PC-3 (cell line): ENCODE data around the gene DNAJC6. TPM values are rescaled to one million over a fixed set of nuclear protein-coding genes. Genes with fewer than 3 reads are reported as not detected.

Experiments used
- ATAC-seq: fragments of 200-7000 bp; cut with Tn5 transposase; 2 replicates; pipeline ENCODE4 v1.9.1; 2020; ENCODE audit warnings: mild to moderate bottlenecking, moderate library complexity
- BruUV-seq: library from RNA; stranded (reverse); fragments of 400-500 nt; replicated peaks from 2 replicates; lab custom pipeline; 2021; lab: Mats Ljungman, UMichigan
- CTCF ChIA-PET: fragments of 300-600 bp; sonication (Branson Sonifier 250); formaldehyde crosslinking; loops from one replicate; lab custom pipeline; 2022; ENCODE audit warnings: antibody characterized with exemption; lab: Charles Lee
- POLR2A ChIA-PET: fragments of 300-600 bp; sonication (Branson Sonifier 250); formaldehyde crosslinking; loops from one replicate; lab custom pipeline; 2022; ENCODE audit warnings: antibody characterized with exemption; ENCODE audit not compliant: unreplicated experiment; lab: Charles Lee
- DNase-seq: peaks from one replicate; pipeline ENCODE4 v3.0.0-alpha.2; 2015
- H2AFZ ChIP-seq: fragments of 300-600 bp; sonication (generic); 2 replicates; pipeline ENCODE4 v1.6.0; 2016; ENCODE audit warnings: antibody characterized with exemption, low read length
- H3F3A ChIP-seq: fragments of 300-600 bp; sonication (generic); one replicate; pipeline ENCODE4 v1.6.0; 2017; ENCODE audit warnings: antibody characterized with exemption, low read length, control low read depth, mild to moderate bottlenecking; ENCODE audit not compliant: unreplicated experiment
- H3K27ac ChIP-seq: fragments of 300-600 bp; sonication (generic); 2 replicates; pipeline ENCODE4 v1.5.1; 2016; ENCODE audit warnings: mild to moderate bottlenecking, low read length
- H3K27me3 ChIP-seq: fragments of 300-600 bp; sonication (generic); 2 replicates; pipeline ENCODE4 v1.6.1; 2016; ENCODE audit warnings: low read length, mixed read lengths
- H3K36me3 ChIP-seq: fragments of 300-600 bp; sonication (generic); 2 replicates; pipeline ENCODE4 v1.6.1; 2016; ENCODE audit warnings: low read depth, mixed run types, low read length, mixed read lengths
- H3K4me1 ChIP-seq: fragments of 300-600 bp; sonication (generic); 2 replicates; pipeline ENCODE4 v1.5.1; 2016; ENCODE audit warnings: low read length; ENCODE audit not compliant: insufficient read depth
- H3K4me2 ChIP-seq: fragments of 300-600 bp; sonication (generic); 2 replicates; pipeline ENCODE4 v1.6.0; 2016; ENCODE audit warnings: low read length
- H3K4me3 ChIP-seq: fragments of 300-600 bp; sonication (generic); 2 replicates; pipeline ENCODE4 v1.5.1; 2016; ENCODE audit warnings: mild to moderate bottlenecking, low read length, mixed read lengths
- H3K79me2 ChIP-seq: fragments of 300-600 bp; sonication (generic); 2 replicates; pipeline ENCODE4 v1.6.1; 2017; ENCODE audit warnings: low read length, mixed read lengths
- H3K9ac ChIP-seq: fragments of 300-600 bp; sonication (generic); 2 replicates; pipeline ENCODE4 v1.6.0; 2016; ENCODE audit warnings: mild to moderate bottlenecking, low read length
- H3K9me2 ChIP-seq: fragments of 300-600 bp; sonication (generic); replicated peaks from 2 replicates; pipeline ENCODE4 v1.6.1; 2016; ENCODE audit warnings: mixed run types, low read length, mixed read lengths
- H3K9me3 ChIP-seq: fragments of 300-600 bp; sonication (generic); 2 replicates; pipeline ENCODE4 v1.6.1; 2016; ENCODE audit warnings: low read length, mixed read lengths
- H4K20me1 ChIP-seq: fragments of 300-600 bp; sonication (generic); 2 replicates; pipeline ENCODE4 v1.6.1; 2016; ENCODE audit warnings: low read length, mixed read lengths
- EZH2 ChIP-seq: fragments of 300-600 bp; sonication (generic); IDR thresholded peaks from one replicate; pipeline ENCODE4 v1.6.1; 2017; ENCODE audit warnings: antibody characterized with exemption, mild to moderate bottlenecking, low read length; ENCODE audit not compliant: unreplicated experiment
- EZH2phosphoT487 ChIP-seq: fragments of 300-600 bp; sonication (generic); IDR thresholded peaks from 2 replicates; pipeline ENCODE4 v1.6.1; 2018; ENCODE audit warnings: mild to moderate bottlenecking, antibody characterized with exemption, low read length, borderline replicate concordance
- intact Hi-C: fragments of 100-400 bp; cut with micrococcal nuclease; formaldehyde crosslinking; loops from 2 replicates; pipeline ENCODE4 v1.9.0; 2023
- total RNA-seq: library from RNA; depleted of rRNA; stranded (reverse); fragments of >200 nt; gene quantifications from 2 replicates; pipeline ENCODE4 v1.2.3, GENCODE V29; 2014
- TF ChIP-seq, protein P1 (sequence below): fragments of 300-600 bp; sonication (generic); conservative IDR thresholded peaks from 2 replicates; pipeline ENCODE4 v1.5.1; 2017; ENCODE audit warnings: antibody characterized with exemption, low read depth, mild to moderate bottlenecking, low read length

DNAJC6 gene
- total RNA-seq, 1 experiment from 2014 or later: 3.0 TPM

DNA sequence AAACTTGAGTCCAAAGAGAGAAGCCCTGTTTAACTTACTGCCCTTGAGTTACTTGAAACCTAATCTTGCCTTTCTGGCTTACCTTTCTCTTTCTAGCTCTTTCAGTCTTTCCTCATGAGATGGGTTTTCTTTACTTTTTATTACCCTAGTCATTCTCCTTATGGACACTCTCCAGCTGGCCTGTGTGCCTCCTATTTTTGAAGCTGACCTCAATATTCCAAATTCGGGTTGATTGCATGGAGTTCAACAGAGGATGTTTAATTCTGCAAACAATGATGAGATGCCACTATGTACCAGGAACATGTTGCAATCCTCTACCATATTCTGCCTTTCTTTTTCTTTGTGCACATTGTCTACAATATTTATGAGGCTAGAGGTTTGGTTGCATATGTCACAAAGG lies 20.7 kb downstream of the DNAJC6 start:
- no peaks in the 10 kb centered on the region for H3K36me3 ChIP-seq
- no peaks in the 10 kb centered on the region for H3K9me3 ChIP-seq
- no peaks in the 10 kb centered on the region for H3F3A ChIP-seq
- ChIA-PET CTCF (no interaction called here), POLR2A (no interaction called here)
- H4K20me1 ChIP-seq: no peaks in the 10 kb centered on the region
- H2AFZ ChIP-seq: no peak overlapping the region
- intact Hi-C loops: no loop called here
- no peak overlapping the region for H3K4me3 ChIP-seq
- TF ChIP-seq EZH2phosphoT487 (no peak), EZH2 (no peak)
- TF ChIP-seq, protein P1, sequence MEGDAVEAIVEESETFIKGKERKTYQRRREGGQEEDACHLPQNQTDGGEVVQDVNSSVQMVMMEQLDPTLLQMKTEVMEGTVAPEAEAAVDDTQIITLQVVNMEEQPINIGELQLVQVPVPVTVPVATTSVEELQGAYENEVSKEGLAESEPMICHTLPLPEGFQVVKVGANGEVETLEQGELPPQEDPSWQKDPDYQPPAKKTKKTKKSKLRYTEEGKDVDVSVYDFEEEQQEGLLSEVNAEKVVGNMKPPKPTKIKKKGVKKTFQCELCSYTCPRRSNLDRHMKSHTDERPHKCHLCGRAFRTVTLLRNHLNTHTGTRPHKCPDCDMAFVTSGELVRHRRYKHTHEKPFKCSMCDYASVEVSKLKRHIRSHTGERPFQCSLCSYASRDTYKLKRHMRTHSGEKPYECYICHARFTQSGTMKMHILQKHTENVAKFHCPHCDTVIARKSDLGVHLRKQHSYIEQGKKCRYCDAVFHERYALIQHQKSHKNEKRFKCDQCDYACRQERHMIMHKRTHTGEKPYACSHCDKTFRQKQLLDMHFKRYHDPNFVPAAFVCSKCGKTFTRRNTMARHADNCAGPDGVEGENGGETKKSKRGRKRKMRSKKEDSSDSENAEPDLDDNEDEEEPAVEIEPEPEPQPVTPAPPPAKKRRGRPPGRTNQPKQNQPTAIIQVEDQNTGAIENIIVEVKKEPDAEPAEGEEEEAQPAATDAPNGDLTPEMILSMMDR: no peak
- H3K4me1 ChIP-seq: no peaks in the 10 kb centered on the region
- no peak overlapping the region for H3K9ac ChIP-seq
- H3K79me2 ChIP-seq: no peaks in the 10 kb centered on the region
- no TSS peak for BruUV-seq
- H3K27ac ChIP-seq: no peak overlapping the region
- H3K27me3 ChIP-seq: no peaks in the 10 kb centered on the region
- no peak overlapping the region for H3K4me2 ChIP-seq
- no peak for DNase-seq
- no peak for ATAC-seq
- no peaks in the 10 kb centered on the region for H3K9me2 ChIP-seq

DNA sequence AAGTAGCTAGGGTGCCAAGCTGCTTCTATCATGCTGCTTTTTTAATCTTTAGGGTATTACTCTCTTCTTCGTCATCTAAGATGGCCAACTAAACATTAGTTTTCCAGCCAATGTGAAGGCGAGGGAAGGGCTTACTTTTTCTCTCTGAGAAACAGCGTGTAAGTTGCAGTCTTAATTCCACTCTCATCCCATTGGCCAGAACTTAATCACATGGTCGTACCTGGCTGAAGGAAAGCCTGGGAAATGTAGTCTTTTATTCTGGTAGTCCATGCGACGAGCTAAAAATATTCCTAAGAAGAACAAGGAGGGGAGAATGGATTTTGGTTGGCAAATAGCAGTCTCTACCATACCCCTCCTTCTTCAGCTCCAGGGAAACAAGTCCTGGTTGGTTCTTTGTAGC lies 21.5 kb downstream of the DNAJC6 start:
- CTCF ChIA-PET: no interaction called here
- no peak overlapping the region for H3K4me3 ChIP-seq
- POLR2A ChIA-PET: no interaction called here
- BruUV-seq: no TSS peak
- no peaks in the 10 kb centered on the region for H3K9me2 ChIP-seq
- H3K9ac ChIP-seq: no peak overlapping the region
- no peak overlapping the region for H3K27ac ChIP-seq
- intact Hi-C loops: no loop called here
- no peaks in the 10 kb centered on the region for H3K9me3 ChIP-seq
- H3K4me1 ChIP-seq: no peaks in the 10 kb centered on the region
- no peak overlapping the region for H3K4me2 ChIP-seq
- H3K79me2 ChIP-seq: no peaks in the 10 kb centered on the region
- no peaks in the 10 kb centered on the region for H3K27me3 ChIP-seq
- no peak for DNase-seq
- no peak overlapping the region for H2AFZ ChIP-seq
- H3K36me3 ChIP-seq: no peaks in the 10 kb centered on the region
- TF ChIP-seq EZH2phosphoT487 (no peak), EZH2 (no peak)
- TF ChIP-seq, protein P1: no peak
- H3F3A ChIP-seq: no peaks in the 10 kb centered on the region
- no peaks in the 10 kb centered on the region for H4K20me1 ChIP-seq
- ATAC-seq: no peak

DNA sequence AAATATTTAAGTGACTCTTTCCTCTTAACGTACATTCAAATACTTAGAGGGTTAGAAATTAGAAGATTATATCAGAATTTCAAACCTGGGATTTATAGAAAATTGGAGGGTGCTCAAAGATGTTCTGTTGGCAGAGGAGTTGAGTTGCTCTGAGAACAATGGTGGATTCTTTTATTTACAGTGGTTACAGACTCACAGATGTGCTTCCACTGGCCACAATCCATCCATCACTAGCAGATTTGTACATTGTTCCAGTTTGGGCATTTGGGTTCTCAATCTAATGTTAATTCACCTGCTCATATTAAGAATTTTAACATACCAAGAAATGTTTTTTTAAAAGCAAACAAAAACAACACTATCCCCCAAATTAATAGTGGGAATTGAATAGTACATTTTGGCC lies 23.5 kb downstream of the DNAJC6 start:
- ATAC-seq (no peak), DNase-seq (no peak)
- Histone ChIP-seq H3K4me2 (no peak overlapping the region), H3F3A (no peaks in the 10 kb centered on the region), H3K9me3 (no peaks in the 10 kb centered on the region), H3K79me2 (no peaks in the 10 kb centered on the region), H3K9me2 (no peaks in the 10 kb centered on the region), H4K20me1 (no peaks in the 10 kb centered on the region), H3K36me3 (no peaks in the 10 kb centered on the region), H3K27ac (no peak overlapping the region), H2AFZ (no peak overlapping the region), H3K9ac (no peak overlapping the region), H3K27me3 (no peaks in the 10 kb centered on the region), H3K4me3 (no peak overlapping the region), H3K4me1 (no peaks in the 10 kb centered on the region)
- TF ChIP-seq, protein P1: no peak
- TF ChIP-seq EZH2phosphoT487: no peak
- no peak for TF ChIP-seq EZH2
- CTCF ChIA-PET: no interaction called here
- BruUV-seq: no TSS peak
- POLR2A ChIA-PET: no interaction called here
- intact Hi-C loops: no loop called here
